ENCODE data around the gene KICS2. TPM values are rescaled to one million over a fixed set of nuclear protein-coding genes. Genes with fewer than 3 reads are reported as not detected.
A peak's percentile ranks its signal among the peaks of the same experiment; 100 is the strongest.
"Not testable (repeated sequence)": the region's sequence is repeated elsewhere in the genome, so short reads cannot be mapped to it uniquely, and the experiment has no call there.

Gene KICS2
- total and polyA plus RNA-seq, 2 donors, result 3.3 to 5.7 TPM

DNA sequence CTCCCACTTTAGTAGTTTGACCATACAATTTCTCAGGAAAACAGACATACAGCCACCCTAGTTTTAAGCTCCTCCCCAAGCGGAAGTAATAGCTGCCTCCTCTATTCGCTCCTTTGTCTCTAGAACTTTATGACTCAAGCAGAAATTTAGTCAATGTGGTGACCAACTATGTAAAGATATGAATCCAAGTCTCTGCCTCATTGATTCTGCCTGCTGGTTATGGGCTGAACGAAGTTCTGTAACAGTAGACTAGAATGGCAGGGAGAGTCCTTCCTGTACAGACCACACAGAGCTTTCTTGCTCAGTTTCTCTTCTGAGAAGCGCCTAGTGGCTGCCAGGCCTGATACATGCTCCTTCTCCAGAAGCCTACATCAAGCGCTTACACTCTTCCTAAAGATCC lies 19.1 kb downstream of the KICS2 start:
- no peak overlapping the region for H3K27ac ChIP-seq (ENCODE audit: low read depth)
- H3K4me1 ChIP-seq (ENCODE audit: insufficient read depth), result no peaks in the 10 kb centered on the region
- no peak overlapping the region for H3K4me3 ChIP-seq (ENCODE audit: low read depth, low read length)
- no peak for DNase-seq (ENCODE audit: extremely low spot score)
- H3K36me3 ChIP-seq (ENCODE audit: insufficient read depth), result no peaks in the 10 kb centered on the region
- 92% methylated on average over 5 of the region's 5 CpGs for WGBS

- DNase-seq (ENCODE audit: extremely low spot score); H3K27ac ChIP-seq (ENCODE audit: low read depth); H3K4me3 ChIP-seq (ENCODE audit: low read depth, low read length); H3K4me1 ChIP-seq (ENCODE audit: insufficient read depth); H3K36me3 ChIP-seq (ENCODE audit: insufficient read depth): not testable (repeated sequence)
- WGBS, result 72% methylated on average over 11 of the region's 15 CpGs
These were observed 26.3 kb downstream of the KICS2 start for GRCh38 chr12:64195841-64196240.

GRCh38 chr12:64194333-64195149 lies 27.6 kb downstream of the KICS2 start:
- H3K4me1 ChIP-seq (ENCODE audit: insufficient read depth), result no peaks in the 10 kb centered on the region
- no peak for DNase-seq (ENCODE audit: extremely low spot score)
- WGBS, result 90% methylated on average over 7 of the region's 7 CpGs
- no peak overlapping the region for H3K4me3 ChIP-seq (ENCODE audit: low read depth, low read length)
- no peak overlapping the region for H3K27ac ChIP-seq (ENCODE audit: low read depth)
- peaks cover 4% of the 10 kb centered on the region for H3K36me3 ChIP-seq (ENCODE audit: insufficient read depth)

DNA sequence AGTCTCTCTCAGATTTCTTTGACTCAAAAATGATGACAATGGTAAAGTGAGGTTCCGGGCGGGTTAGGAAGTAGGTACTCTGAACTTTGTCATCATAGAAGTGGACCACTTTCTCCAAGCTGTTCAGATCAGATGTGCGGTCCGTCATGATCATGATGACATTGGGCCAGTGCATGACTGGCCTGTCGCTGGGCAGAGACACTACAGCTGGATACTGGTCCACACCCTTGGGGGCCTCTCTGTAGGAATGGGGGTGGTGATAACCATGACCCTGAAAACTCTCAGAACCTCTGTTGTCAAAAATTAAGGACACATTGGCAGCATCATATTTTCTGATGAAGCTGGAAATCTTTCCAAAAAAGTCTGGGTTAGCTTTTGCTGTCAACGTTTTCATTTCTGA lies 28.2 kb downstream of the KICS2 start:
- no peak overlapping the region for H3K27ac ChIP-seq (ENCODE audit: low read depth)
- no peak for DNase-seq (ENCODE audit: extremely low spot score)
- 93% methylated on average over 6 of the region's 6 CpGs for WGBS
- no peak overlapping the region for H3K4me3 ChIP-seq (ENCODE audit: low read depth, low read length)
- no peaks in the 10 kb centered on the region for H3K4me1 ChIP-seq (ENCODE audit: insufficient read depth)
- H3K36me3 ChIP-seq (ENCODE audit: insufficient read depth), result peaks cover 4% of the 10 kb centered on the region

GRCh38 chr12:64192644-64193444 lies 29.3 kb downstream of the KICS2 start:
- Histone ChIP-seq H3K27ac (ENCODE audit: low read depth) (no peak overlapping the region), H3K36me3 (ENCODE audit: insufficient read depth) (peaks cover 4% of the 10 kb centered on the region), H3K4me1 (ENCODE audit: insufficient read depth) (no peaks in the 10 kb centered on the region), H3K4me3 (ENCODE audit: low read depth, low read length) (no peak overlapping the region)
- no peak for DNase-seq (ENCODE audit: extremely low spot score)
- 80% methylated on average over 7 of the region's 7 CpGs for WGBS

DNA sequence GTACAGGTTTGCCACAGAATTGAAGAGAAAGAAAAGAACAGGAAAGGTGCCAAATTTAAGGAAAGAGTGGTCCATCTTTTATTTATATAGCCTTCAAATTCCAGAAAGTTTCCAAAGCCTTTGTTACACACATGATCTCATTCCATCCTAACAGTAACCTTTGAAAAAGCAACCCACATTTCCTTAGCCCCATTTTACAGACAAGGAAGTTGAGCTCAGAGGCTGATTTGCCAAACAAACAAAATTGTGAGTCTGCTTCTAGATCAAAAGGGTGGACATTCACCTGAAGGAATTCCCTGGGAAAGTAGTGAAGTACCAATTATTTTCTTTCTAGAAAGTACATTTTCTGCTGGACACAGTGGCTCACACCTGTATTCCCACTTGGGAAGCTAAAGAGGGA lies 32.0 kb downstream of the KICS2 start:
- H3K4me3 ChIP-seq (ENCODE audit: low read depth, low read length), result no peak overlapping the region
- H3K27ac ChIP-seq (ENCODE audit: low read depth), result no peak overlapping the region
- no peaks in the 10 kb centered on the region for H3K4me1 ChIP-seq (ENCODE audit: insufficient read depth)
- H3K36me3 ChIP-seq (ENCODE audit: insufficient read depth), result peaks cover 4% of the 10 kb centered on the region
- no peak for DNase-seq (ENCODE audit: extremely low spot score)

DNA sequence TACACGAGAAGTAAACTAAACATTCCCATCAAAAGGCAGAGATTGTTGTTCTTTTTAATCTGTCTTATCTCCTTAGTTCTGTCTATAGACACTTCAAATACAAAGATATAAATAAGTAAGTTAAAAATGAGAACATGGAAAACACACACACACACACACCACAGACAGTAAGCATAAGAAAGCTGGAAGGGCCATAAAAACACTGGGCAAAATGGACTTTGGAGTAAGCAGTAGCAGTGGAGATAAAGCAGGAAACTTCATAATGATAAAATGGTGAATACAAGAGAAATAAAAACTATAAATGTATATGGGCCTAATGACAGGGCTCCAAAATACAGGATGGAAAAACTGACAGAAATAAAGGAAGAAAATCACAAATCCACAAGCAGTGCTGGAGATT lies 32.6 kb downstream of the KICS2 start:
- H3K4me1 ChIP-seq (ENCODE audit: insufficient read depth), result no peaks in the 10 kb centered on the region
- DNase-seq (ENCODE audit: extremely low spot score), result no peak
- H3K36me3 ChIP-seq (ENCODE audit: insufficient read depth), result peaks cover 4% of the 10 kb centered on the region
- WGBS, result 56% methylated on average over 1 of the region's 1 CpG
- no peak overlapping the region for H3K4me3 ChIP-seq (ENCODE audit: low read depth, low read length)
- H3K27ac ChIP-seq (ENCODE audit: low read depth), result no peak overlapping the region

DNA sequence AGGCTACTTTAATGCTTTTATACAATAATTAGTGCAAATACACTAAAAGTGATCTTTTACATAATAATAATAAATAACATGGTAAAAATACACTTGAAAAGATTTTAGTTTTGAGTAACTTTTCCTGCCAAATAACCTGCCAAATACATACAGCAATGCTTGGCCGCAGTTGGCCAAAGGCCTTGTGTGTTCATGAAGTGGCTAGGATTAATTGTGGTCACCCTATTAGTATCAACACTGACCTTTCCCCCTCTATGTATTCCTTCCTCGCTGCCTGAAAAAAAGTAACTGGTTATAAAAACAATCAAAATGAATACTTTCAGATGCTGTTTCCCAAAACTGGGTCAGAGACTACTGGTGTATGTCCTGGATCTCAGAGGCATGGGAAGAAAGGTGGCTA lies 34.3 kb downstream of the KICS2 start:
- Histone ChIP-seq H3K36me3 (ENCODE audit: insufficient read depth) (peaks cover 2% of the 10 kb centered on the region), H3K4me3 (ENCODE audit: low read depth, low read length) (no peak overlapping the region), H3K27ac (ENCODE audit: low read depth) (no peak overlapping the region), H3K4me1 (ENCODE audit: insufficient read depth) (no peaks in the 10 kb centered on the region)
- DNase-seq (ENCODE audit: extremely low spot score), result no peak
- WGBS, result 78% methylated on average over 2 of the region's 2 CpGs

GRCh38 chr12:64187370-64187769 lies 34.7 kb downstream of the KICS2 start:
- Histone ChIP-seq H3K27ac (ENCODE audit: low read depth) (no peak overlapping the region), H3K4me3 (ENCODE audit: low read depth, low read length) (no peak overlapping the region), H3K4me1 (ENCODE audit: insufficient read depth) (no peaks in the 10 kb centered on the region), H3K36me3 (ENCODE audit: insufficient read depth) (peaks cover 2% of the 10 kb centered on the region)
- WGBS, result 71% methylated on average over 3 of the region's 3 CpGs
- no peak for DNase-seq (ENCODE audit: extremely low spot score)

DNA sequence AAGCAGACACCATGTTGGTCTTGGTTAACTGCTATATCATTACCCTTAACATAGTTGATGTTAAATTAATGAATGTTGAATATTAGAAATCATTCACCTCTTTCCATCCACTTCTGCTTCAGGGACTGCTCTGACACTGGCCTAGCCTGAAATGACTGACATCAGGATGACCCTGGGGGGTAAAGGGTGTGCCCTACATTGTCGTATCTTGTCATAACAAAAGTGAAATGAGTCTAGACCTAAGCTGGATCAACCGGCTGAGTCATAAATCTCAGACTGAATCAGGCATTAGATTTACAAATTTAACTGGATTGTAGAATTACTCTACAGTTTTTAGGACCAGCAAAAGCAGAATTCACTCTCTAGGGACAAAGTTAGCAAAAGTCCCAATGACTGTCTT lies 35.3 kb downstream of the KICS2 start:
- 79% methylated on average over 2 of the region's 2 CpGs for WGBS
- no peak overlapping the region for H3K4me3 ChIP-seq (ENCODE audit: low read depth, low read length)
- peaks cover 2% of the 10 kb centered on the region for H3K36me3 ChIP-seq (ENCODE audit: insufficient read depth)
- DNase-seq (ENCODE audit: extremely low spot score), result no peak
- H3K4me1 ChIP-seq (ENCODE audit: insufficient read depth), result no peaks in the 10 kb centered on the region
- no peak overlapping the region for H3K27ac ChIP-seq (ENCODE audit: low read depth)

DNA sequence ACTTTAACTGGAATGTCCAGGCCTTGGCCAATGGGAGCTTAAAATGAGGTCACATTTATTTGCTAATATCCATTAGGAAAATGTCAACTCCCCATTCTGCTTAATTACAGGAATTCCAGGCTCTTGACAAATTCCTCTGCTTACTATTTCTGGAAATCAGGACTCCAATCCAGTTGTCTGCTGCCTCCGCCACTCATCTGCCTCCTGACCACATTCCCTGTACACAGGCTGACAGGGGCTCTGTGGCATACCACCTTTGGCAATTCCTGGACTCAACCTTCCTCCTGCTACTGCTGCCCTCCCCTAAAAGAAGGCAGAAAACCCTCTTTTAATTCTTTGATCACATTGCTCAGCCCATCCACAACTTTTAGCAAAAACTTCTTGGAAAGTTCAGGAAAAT lies 37.9 kb downstream of the KICS2 start:
- H3K4me1 ChIP-seq (ENCODE audit: insufficient read depth), result no peaks in the 10 kb centered on the region
- H3K36me3 ChIP-seq (ENCODE audit: insufficient read depth), result no peaks in the 10 kb centered on the region
- 96% methylated on average over 1 of the region's 1 CpG for WGBS
- DNase-seq (ENCODE audit: extremely low spot score), result no peak
- H3K27ac ChIP-seq (ENCODE audit: low read depth), result no peak overlapping the region
- H3K4me3 ChIP-seq (ENCODE audit: low read depth, low read length), result no peak overlapping the region

DNA sequence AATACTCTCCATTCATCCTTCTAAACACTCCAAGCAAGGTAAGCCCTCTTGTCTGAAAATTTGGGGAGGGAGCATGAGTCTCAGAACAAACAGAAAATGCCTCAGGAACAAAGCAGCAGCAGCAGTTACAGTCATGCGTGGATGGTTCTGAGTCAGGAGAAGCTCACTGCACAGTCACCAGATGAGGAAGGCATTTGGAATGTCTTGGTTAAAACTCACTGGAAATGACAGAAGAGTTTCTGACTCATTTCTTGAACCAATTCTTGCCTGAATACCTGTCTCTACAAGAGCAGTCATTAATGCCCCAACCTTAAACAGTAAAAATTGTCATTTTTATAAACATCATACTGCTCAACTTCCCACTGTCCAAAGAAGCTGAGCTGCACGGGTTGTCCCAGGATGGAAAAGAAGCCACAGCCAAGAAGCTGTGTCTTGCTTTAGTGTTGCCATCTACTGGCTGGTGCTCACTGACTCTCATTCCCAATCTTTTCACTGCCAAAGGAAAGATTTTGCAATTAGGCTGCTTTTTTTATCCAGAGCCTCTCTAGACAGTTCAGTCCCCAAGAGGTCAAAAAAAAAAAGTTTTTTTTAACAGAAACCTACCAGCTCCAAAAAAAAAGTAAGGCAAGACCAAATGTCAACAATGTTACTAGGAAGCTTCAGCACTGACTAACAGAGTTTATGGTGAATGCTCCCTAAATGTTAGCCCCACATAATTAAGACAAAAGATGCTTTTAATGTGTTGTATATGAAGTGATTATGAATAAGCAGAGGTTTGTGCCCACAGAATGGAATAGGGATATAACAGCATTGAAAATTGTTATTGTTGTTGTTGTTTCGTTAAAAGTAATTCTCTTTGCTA lies 40.4 kb downstream of the KICS2 start:
- peak; percentile 57 for DNase-seq (ENCODE audit: extremely low spot score)
- 32% methylated on average over 3 of the region's 3 CpGs for WGBS
- H3K36me3 ChIP-seq (ENCODE audit: insufficient read depth), result no peaks in the 10 kb centered on the region
- no peak overlapping the region for H3K27ac ChIP-seq (ENCODE audit: low read depth)
- H3K4me1 ChIP-seq (ENCODE audit: insufficient read depth), result no peaks in the 10 kb centered on the region
- H3K4me3 ChIP-seq (ENCODE audit: low read depth, low read length), result no peak overlapping the region

- H3K36me3 ChIP-seq (ENCODE audit: insufficient read depth), result no peaks in the 10 kb centered on the region
- no peak for DNase-seq (ENCODE audit: extremely low spot score)
- H3K4me1 ChIP-seq (ENCODE audit: insufficient read depth), result no peaks in the 10 kb centered on the region
- no peak overlapping the region for H3K27ac ChIP-seq (ENCODE audit: low read depth)
- WGBS, result 60% methylated on average over 5 of the region's 5 CpGs
- no peak overlapping the region for H3K4me3 ChIP-seq (ENCODE audit: low read depth, low read length)
These were observed 41.1 kb downstream of the KICS2 start for GRCh38 chr12:64180951-64181350.
